LNCaP clone FGC (cell line): ENCODE results near the gene ZC3H10.
A peak's percentile ranks its signal among the peaks of the same experiment; 100 is the strongest.

ENCODE experiments used
- DNase-seq: peaks from one replicate; pipeline ENCODE4 v3.0.0-alpha.2; 2011; ENCODE audit warnings: low read depth
- H3K4me3 ChIP-seq: 2 replicates; pipeline ENCODE4 v1.5.1; 2011; ENCODE audit warnings: mild to moderate bottlenecking, low read depth, low read length, control low read depth
- TF ChIP-seq, protein P1 (sequence below): IDR thresholded peaks from 2 replicates; pipeline ENCODE4 v1.5.1; 2012; ENCODE audit warnings: mild to moderate bottlenecking; ENCODE audit not compliant: control insufficient read depth, insufficient read depth; ENCODE audit errors: extremely low read depth

The ZC3H10 gene

DNA sequence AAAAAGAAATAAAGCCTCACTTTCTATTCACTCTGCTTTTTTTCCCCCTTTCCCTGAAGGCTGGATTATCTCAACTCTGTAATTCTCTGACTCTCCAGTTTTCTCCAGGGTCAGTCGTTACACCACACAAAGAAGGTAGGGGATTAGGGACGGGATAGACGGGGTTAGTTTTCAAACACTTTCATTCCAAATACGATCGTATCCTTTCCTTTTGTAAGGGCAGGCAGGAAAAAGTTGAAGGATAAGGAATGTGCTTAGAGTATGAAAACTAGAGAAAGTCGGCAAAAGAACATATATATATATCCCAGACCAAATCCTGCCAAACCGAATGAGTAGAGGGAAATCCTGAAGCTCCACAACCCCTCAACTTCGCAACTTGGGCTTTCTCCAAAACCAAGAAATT is 9.4 kb downstream of the ZC3H10 start:
- peak overlapping the region; percentile 49 for H3K4me3 ChIP-seq
- TF ChIP-seq, protein P1, sequence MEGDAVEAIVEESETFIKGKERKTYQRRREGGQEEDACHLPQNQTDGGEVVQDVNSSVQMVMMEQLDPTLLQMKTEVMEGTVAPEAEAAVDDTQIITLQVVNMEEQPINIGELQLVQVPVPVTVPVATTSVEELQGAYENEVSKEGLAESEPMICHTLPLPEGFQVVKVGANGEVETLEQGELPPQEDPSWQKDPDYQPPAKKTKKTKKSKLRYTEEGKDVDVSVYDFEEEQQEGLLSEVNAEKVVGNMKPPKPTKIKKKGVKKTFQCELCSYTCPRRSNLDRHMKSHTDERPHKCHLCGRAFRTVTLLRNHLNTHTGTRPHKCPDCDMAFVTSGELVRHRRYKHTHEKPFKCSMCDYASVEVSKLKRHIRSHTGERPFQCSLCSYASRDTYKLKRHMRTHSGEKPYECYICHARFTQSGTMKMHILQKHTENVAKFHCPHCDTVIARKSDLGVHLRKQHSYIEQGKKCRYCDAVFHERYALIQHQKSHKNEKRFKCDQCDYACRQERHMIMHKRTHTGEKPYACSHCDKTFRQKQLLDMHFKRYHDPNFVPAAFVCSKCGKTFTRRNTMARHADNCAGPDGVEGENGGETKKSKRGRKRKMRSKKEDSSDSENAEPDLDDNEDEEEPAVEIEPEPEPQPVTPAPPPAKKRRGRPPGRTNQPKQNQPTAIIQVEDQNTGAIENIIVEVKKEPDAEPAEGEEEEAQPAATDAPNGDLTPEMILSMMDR, result no peak
- no peak for DNase-seq

DNA sequence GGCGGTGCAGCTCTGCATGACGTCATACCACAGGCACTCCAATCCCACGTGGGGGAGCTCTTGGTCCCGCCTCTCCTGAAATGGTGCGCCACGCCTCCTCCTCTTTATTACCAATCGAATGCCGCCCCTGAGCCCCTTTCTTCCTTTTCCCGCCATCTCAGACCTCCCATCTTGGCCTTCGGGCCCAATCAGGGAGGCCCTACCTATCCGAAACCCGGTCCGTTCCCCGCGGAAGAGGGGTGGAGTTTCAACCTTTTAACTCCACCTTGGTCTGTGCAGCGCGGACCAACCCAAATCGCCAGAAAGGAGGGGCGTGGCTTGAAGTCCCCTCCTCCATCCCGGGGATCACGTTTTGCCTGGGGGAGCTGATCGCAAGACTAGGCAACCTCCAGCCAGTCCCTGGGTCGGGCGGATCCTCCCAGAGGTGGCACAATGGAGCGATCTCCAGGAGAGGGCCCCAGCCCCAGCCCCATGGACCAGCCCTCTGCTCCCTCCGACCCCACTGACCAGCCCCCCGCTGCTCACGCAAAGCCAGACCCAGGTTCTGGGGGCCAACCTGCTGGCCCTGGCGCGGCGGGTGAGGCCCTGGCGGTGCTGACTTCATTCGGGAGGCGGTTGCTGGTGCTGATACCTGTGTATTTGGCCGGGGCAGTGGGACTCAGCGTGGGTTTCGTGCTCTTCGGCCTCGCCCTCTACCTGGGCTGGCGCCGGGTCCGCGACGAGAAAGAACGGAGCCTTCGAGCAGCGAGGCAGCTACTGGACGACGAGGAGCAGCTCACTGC is 10.0 kb downstream of the ZC3H10 start, which contains the start of gene ESYT1:
Gene ESYT1 (plus strand): TSS at position 380 of the 782 bp plus-strand sequence. CDS start 53 bp downstream, at position 433.
- DNase-seq, result peak; percentile 99
- H3K4me3 ChIP-seq, result peak within 1 kb of the TSS; percentile 88
- TF ChIP-seq, protein P1, result no peak

DNA sequence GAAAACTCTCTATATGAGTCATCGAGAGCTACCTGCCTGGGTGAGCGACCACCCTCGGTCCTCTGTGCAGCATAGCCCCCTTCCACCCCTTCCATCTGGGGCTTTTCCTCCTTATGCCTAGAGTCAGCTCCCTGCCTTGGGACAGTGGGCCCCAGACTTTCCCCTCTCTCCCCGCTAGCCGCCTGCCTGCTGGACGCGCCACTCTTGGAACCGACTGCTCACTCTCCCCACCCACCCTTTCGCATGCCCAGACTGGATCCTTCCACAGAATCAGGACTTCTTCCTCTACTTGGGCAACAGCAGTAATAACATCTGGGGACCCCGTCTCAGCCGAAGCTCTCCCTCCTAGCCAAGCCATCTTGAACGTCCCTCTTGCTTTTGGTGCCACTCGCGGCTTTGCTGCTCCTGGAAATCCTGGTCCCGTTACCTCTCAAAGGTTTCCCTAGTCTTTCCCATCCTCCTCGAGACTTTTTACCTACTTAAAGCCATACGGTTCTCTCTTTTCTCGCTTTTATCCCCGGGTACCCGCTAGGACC is 10.7 kb downstream of the ZC3H10 start:
- TF ChIP-seq, protein P1, result no peak
- H3K4me3 ChIP-seq, result peak overlapping the region; percentile 88
- no peak for DNase-seq

DNA sequence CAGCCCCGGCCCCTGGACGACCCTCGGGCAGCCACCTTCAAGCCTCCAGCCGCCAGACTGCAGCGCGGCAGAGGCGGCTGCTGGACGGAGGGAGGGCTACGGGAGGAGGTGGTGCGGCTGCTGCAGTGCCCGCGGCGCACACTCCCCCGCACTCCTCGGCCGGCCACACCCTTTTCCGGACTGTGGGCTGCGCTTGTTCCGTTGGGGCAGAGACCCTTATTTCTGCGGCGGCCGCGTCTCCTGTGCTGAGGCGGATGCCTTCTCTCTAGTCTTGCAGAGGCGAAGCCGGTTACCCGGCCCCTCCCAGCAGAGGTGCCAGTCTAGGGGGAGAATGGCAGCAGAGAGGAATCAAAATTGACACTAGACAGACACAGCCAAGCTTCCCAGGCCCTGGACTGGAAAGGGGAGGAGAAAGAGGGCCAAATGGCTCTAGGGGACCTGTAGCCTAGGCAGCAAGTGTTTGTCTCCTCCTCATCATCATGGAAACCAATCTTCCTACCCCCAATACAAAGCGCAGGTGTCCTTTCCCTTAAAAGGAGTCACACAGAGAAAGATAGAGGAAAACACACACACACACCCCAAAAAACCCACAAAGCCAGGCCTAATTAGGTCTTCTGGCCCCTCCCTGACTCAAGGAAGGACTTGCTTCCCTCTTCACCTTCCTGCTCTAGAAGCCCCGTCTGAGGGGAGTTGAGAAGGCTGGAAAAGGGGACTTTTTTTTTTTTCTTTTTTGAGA is 11.3 kb downstream of the ZC3H10 start:
- H3K4me3 ChIP-seq, result peak overlapping the region; percentile 88
- DNase-seq, result no peak
- TF ChIP-seq, protein P1, result no peak

DNA sequence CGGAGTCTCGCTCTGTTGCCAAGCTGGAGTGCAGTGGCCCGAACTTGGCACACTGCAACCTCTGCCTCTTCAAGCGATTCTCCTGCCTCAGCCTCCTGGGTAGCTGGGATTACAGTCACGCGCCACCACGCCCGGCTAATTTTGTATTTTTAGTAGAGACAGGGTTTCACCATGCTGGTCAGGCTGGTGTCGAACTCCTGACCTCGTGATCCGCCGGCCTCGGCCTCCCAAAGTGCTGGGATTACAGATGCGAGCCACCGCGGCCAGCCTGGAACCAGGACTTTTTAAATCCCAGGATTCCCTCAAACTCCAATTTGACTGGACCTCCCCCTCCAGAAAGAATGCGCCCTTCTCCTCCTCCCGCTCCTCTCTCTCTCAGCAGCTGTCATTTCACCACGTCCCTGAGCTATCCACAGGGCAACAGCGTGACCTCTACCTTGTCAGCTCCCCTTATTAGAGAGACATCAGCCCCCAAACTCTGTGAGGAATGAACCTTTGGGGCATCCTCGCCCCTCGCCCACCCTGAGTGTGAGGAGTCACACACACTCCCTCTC is 12.0 kb downstream of the ZC3H10 start:
- TF ChIP-seq, protein P1, result no peak
- H3K4me3 ChIP-seq, result no peak overlapping the region
- DNase-seq, result no peak

DNA sequence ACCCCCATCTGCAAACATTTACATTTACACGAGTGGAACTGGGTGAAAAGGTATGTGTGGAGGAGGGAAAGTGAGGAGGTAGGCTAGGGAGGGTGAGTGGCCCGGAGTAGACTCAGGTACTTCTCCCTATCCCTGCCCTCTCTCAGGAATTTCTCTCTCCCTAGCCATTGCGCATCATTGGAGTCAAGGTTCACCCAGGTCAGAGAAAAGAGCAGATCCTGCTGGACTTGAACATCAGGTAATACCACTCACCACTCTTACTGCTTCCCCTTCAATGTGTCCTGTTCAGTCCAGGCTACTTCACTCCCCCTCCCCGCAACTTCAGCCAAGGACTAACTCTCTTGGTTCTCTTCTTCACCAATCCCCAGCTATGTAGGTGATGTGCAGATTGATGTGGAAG is 12.8 kb downstream of the ZC3H10 start:
- TF ChIP-seq, protein P1, result no peak
- DNase-seq, result no peak
- no peak overlapping the region for H3K4me3 ChIP-seq
